ENCODE measurements around the gene CABP1.

CABP1 gene

DNA sequence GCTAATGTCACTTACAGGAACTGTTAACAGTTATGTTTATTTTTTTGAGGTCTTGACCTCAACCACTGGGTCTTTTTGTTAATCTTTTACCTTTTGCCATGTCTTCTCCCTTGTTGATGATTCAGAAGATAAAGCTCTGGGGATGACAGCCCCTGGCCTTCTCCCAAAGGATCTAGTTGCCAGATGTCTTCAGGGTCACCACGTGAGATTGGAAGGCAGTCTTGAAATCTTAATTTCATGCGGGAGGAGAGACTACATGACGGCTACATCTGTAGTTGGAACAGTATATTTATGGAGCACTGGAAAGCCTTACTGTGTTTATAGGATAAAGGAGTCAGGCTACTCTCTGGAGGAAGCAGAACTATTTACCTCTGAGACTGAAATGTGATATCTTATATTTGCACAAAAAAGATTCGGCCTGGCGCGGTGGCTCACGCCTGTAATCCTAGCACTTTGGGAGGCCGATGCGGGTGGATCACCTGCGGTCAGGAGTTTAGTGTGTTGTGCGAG, 52.2 kb downstream of the CABP1 start:
- TF ChIP-seq, protein P1, sequence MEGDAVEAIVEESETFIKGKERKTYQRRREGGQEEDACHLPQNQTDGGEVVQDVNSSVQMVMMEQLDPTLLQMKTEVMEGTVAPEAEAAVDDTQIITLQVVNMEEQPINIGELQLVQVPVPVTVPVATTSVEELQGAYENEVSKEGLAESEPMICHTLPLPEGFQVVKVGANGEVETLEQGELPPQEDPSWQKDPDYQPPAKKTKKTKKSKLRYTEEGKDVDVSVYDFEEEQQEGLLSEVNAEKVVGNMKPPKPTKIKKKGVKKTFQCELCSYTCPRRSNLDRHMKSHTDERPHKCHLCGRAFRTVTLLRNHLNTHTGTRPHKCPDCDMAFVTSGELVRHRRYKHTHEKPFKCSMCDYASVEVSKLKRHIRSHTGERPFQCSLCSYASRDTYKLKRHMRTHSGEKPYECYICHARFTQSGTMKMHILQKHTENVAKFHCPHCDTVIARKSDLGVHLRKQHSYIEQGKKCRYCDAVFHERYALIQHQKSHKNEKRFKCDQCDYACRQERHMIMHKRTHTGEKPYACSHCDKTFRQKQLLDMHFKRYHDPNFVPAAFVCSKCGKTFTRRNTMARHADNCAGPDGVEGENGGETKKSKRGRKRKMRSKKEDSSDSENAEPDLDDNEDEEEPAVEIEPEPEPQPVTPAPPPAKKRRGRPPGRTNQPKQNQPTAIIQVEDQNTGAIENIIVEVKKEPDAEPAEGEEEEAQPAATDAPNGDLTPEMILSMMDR (conservative IDR thresholded peaks at IDR 0.05) = no peak
- peak overlapping the region; percentile 94 for H3K27ac ChIP-seq

DNA sequence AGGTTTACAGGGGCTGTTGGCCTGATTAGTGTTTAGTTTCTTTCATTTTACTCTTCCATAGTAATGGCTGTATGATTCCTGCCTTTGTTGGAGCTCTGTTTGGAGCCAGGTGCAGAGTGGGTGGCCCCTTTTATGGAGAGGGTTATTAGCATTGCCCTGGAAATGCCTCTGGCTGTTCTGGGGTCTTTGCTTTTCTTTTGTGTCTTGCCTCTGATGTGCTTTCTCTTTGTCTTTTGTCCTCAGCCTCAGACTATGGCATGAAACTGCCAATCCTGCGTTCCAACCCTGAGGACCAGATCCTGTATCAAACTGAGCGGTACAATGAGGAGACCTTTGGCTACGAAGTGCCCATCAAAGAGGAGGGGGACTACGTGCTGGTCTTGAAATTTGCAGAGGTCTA, 53.4 kb downstream of the CABP1 start:
- TF ChIP-seq, protein P1 (conservative IDR thresholded peaks at IDR 0.05) = no peak

DNA sequence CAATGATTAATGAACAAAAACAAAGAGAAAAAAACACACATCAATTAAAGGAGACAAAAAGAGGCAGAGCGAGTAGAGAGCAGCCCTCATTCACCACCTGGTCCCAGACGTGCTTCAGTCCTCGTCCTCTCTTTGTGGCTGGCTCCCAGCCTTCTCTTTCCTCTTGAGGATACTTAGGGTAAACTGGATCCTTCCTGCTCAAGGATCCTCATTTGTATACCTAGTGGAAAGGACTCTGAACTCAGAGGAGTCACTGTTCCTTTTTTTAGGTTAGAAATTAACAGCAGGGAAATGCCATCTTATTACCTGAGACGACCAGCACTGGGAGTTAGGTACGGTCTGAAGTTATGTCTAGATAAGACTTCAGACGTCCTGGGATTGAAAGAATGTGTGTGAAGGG, 56.2 kb downstream of the CABP1 start:
- TF ChIP-seq, protein P1 (conservative IDR thresholded peaks at IDR 0.05) = no peak
- H3K27ac ChIP-seq = no peak overlapping the region

More for the DNA sequence above, 53.4 kb downstream of the CABP1 start:
- H3K27ac ChIP-seq = peak overlapping the region; percentile 94

DNA sequence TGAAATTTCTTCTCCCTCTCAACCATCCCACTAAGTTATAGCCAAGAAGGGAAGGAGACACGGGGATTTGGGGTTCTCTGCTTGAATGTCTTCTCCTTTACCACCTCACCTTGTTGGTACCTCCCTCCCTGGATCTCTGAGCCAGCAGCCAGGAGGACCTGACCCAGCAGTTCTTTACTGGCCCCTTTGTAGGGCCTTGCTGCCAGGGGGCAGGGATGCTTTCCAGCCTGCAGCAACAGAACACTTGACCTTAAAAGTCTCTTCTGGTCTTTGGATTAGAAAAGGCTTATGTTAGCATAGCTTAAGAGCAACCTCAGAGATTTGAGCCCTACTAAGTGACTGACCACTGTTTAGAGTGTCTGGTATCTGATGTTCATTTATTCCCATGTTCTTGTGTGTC, 56.9 kb downstream of the CABP1 start:
- TF ChIP-seq, protein P1 (conservative IDR thresholded peaks at IDR 0.05) = no peak
- no peak overlapping the region for H3K27ac ChIP-seq

DNA sequence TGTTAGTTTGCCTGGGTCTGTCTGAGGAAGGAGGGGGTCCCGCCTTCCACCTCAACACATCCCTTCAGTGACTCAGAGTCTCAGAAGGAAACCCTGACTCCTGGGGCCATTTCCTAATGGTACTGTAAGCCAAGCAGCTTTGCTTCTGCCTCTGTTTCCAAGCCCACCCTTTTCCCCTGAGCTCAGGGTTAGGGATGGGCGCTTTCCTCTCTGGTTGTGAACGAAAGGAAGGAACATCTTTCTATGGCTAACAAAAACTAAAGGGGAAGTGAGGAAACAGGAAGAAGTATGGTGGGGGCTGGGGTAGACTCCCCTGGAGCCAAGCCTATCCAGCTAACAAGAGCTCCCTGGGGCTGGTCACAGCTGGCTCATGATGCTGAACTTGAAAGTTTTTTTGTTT, 58.2 kb downstream of the CABP1 start:
- peak overlapping the region; percentile 63; the same call in 1 of the 2 replicates for H3K27ac ChIP-seq
- TF ChIP-seq, protein P1 (conservative IDR thresholded peaks at IDR 0.05) = no peak

DNA sequence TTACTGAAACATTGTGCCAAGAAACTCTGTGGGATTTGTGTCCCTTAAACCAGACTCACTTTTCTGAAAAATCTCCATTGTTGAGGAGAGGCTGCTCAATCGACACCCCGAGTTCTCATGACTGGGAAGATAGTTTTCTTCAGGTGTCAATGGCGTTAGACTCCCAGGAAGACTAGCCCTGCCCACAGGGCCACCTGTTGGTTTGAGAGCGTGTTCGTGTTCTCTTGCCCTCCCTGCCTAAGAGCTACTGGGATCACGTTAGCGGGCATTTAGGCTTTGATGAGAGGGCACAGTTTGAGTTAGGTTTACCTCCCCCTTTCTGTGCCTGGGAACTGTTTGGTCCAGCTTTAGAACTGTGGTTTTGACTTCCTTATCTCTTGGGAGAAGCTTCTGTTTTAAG, 59.1 kb downstream of the CABP1 start:
- TF ChIP-seq, protein P1 (conservative IDR thresholded peaks at IDR 0.05) = no peak
- H3K27ac ChIP-seq = peak overlapping the region; percentile 63

DNA sequence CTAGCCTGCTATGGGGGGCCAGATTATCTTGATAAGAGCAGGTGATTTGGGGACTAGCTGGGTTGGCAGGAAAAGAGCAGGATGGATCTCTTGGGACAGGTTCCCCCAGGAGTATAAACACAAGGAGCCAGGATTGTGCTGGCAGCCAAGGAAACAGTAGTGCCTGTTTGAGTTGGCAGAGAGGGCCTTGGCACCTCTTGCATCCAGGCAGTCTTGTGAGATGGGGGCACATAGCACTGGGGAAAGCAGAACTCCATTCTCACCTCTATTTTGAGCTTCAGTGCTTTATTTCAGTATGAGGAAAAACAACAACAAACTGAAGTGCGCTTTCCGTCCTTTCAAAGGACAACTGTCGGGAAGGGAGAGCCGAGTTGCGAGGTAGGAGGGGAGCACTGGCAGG, 60.5 kb downstream of the CABP1 start:
- peak overlapping the region; percentile 63 for H3K27ac ChIP-seq
- TF ChIP-seq, protein P1 (conservative IDR thresholded peaks at IDR 0.05) = no peak

All from VCaP (cell line).